Stimulated activated CD4-positive, alpha-beta T cell treated with anti-CD3 and anti-CD28 coated beads, Interleukin-1b, Interleukin-23, amount 100 ng/mL, for 24 hours (primary cell): Measurements from ENCODE around the gene PIGL.
"Not testable (repeated sequence)": the region's sequence is repeated elsewhere in the genome, so short reads cannot be mapped to it uniquely, and the experiment has no call there.

Experiments
- DNase-seq, 4 experiments: peaks; one replicate each; pipeline ENCODE4 v3.0.0-alpha.2; 2020; ENCODE audit warnings: low read depth in 4 of 4, low spot score in 1 of 4

PIGL gene

GRCh38 chr17:16304830-16305229, 87.8 kb downstream of the PIGL start:
- DNase-seq: no peak

GRCh38 chr17:16306211-16306610, 89.2 kb downstream of the PIGL start:
- DNase-seq: no peak

DNA sequence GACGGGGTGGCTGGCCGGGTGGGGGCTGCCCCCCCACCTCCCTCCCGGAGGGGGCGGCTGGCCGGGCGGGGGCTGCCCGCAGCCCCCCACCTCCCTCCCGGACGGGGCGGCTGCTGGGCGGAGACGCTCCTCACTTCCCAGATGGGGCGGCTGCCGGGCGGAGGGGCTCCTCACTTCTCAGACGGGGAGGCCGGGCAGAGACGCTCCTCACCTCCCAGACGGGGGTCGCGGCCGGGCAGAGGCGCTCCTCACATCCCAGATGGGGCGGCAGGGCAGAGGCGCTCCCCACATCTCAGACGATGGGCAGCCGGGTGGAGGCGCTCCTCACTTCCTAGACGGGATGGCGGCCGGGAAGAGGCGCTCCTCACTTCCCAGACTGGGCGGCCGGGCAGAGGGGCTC, 95.1 kb downstream of the PIGL start:
- not testable (repeated sequence) for DNase-seq

DNA sequence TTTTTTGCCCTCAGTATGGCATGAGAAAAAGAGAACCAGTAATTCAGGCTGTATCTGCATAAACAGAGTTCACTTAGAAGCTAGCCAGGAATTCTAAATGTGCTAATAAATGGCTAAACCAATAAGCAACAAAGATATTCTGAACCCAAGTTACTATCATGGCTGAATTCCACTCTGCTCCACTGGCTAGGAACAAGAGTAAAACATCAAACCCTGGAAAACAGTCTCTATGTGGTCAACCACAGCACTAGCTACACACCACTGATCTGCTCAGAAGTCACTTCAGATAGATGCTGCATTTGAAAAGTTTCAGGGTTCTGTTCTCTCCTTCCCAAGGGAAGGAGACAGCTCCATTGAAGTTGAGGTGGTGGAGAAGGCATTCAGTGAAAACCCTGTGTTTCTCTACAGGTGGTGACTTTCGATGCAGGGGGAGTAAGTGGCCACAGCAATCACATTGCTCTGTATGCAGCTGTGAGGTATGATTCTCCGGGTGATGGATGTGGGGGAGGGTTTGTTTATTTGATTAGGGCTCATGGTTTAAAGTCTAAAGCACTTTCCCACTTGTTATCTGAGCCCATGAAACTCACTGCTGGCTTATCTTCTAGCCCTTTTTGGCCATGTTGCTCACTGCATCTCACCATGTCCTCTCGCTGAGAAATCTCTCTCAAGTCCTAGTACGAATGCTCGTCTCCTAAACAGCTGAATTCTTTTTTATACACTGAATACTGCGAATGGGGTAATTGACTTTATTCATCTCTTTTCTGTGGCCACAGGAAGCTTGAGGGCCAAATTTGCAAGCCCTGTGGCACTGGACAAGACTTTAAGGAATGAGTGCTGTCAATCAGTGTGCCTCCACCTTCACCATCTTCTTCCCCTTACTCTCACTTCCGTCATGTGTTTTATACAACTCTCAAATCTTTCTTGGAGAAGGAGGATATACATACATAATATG, 96.4 kb downstream of the PIGL start:
- no peak for DNase-seq

DNA sequence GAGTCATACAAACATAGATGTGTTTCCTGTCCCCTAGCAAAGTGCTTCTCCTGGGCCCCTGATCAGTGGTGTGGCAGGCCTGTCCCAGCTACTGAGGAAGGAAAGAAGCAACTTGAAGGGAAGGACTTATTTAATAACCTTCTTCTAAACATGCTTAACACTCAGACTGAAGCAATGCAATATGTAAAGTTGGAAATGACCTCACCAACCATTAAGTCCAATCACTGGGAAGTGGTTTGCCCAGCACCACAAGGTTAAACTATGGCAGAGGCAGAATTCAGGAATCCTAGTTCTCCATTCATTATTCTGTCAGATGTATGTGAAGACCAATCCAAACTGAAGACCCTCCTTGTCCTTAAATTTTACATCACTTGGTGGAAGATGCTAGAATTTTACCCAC, 97.2 kb downstream of the PIGL start:
- DNase-seq: no peak

DNA sequence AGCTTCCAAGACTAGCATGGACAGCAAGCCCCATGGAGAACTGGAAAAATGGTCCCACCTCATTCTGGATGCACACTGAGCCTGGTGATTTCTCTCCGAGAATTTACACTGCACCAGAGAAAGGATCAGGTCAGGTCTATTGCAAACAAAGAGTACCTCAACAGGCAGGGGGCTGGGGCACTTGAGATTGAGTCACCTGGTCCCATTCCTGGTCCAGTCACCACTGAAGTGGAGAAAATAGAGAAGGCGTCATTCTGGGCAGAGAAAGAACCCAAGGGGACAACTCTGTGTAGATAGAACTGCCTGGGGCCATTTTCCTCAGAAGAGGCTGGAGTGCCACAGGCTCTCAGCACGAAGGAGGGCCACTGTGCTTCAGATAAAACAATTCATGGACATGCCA, 97.8 kb downstream of the PIGL start:
- no peak for DNase-seq

DNA sequence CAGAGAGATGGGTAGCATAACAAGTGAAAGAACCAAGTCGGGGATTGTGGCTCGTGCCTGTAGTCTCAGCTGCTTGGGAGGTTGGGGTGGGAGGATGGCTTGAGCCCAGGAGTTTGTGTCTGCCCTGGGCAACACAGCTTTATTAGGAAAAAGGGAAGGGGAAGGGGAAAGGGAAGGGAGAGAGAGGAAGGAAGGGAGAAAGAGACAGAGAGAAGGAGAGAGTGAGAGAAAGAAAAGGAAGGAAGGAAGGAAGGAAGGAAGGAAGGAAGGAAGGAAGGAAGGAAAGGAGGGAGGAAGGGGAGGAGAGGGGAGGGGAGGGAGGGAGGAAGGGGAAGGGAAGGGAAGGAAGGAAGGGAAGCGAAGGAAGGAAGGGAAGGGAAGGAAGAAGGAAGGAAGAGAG, 103.0 kb downstream of the PIGL start:
- no peak for DNase-seq

DNA sequence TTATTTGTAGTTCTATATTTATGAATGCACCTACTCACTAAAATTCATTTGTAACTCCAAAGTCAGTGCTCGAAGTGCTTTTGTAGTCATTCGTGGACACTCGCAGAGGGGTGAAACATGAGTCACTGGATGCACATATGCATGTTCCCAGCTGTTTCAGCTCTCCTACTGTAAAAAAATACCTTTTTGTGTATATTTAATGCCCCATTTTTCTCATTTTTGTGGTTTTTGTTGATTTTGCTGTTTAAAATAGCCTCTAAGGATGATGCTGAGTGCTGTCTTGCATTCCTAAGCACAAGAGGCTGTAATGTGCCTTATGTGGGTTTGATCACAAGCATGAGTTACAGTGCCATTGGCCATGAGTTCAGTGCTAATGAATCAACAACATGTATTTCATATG, 105.6 kb downstream of the PIGL start:
- DNase-seq: no peak

GRCh38 chr17:16325964-16326363, 109.0 kb downstream of the PIGL start:
- DNase-seq: no peak

GRCh38 chr17:16327018-16327417, 110.0 kb downstream of the PIGL start:
- DNase-seq: no peak

DNA sequence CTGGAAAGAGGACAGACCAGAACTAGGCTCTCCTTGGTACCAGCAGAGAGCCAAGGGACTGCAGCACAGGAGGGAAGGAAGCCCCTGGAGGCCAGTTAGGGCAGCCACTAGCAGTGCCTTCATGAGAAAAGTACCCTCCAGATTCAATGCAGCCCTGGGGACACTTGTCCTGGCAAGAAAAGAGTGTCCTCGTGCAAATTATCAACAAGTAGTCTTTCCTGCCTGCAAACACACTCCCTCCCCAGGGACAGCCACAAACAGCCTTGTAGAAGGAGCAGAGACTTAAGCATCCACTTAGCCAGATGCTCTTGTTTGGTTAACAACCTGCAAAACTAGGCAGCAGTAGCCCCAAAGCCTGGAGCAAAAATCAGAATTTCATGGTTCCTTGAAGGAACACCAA, 112.0 kb downstream of the PIGL start:
- no peak for DNase-seq

DNA sequence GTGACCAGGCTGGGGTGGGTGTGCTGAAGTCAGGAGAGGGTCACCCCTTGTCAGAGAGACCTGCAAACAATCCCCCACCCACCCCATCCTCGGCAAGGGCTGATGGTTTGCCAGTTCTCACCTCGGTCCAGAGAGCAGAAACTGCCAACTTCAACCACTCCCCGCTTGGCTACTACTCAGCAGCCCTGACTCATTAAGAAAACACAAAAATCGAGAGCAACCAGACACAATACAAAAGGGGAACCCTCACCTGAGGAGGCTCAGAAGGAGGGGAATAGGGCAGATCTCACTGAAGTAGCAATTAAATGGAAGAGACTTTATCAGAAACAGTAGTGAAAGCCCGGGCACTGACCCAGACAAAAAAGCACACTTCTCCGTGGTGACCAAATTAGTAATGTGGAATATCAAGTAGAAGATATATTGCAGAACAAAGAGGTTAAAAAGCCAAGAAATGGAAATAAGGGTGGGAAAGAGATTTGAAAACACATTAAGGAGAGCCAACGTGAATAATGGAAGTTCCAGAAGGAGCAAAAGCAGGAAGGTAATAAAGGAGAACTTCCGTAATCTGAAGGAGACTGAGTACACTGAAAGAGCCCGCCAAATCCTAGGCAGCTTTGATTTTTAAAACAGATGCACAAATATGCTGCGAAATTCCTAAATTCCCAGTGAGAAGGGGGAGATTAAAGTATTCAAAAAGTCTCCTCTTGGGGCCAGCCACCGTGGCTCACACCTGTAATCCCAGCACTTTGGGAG, 112.7 kb downstream of the PIGL start:
- no peak for DNase-seq

DNA sequence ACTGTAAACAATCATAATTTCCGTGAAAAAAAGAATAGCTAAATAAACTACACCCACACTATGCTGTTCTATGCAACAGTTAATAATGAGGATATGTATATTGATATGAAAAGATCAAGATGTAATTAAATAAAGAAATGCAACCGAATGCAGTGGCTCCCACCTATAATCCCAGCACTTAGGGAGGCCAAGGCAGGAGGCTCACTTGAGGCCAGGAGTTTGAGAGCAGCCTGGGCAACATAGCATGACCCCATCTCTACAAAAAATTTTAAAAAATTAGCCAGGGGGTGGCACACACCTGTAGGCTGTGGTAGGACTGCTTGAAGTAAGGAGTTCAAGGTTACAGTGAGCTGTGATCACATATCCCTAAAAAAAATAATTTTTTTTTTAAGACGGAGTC, 121.4 kb downstream of the PIGL start:
- DNase-seq: no peak

GRCh38 chr17:16339402-16339801, 122.4 kb downstream of the PIGL start:
- DNase-seq: no peak

- no peak for DNase-seq
Observed at GRCh38 chr17:16339959-16340358, 122.9 kb downstream of the PIGL start.

- no peak for DNase-seq
Observed at GRCh38 chr17:16342979-16343378, 126.0 kb downstream of the PIGL start.

- no peak for DNase-seq
Observed at GRCh38 chr17:16343569-16343968, 126.6 kb downstream of the PIGL start.

- no peak for DNase-seq
Observed at GRCh38 chr17:16345565-16345964, 128.6 kb downstream of the PIGL start.

DNA sequence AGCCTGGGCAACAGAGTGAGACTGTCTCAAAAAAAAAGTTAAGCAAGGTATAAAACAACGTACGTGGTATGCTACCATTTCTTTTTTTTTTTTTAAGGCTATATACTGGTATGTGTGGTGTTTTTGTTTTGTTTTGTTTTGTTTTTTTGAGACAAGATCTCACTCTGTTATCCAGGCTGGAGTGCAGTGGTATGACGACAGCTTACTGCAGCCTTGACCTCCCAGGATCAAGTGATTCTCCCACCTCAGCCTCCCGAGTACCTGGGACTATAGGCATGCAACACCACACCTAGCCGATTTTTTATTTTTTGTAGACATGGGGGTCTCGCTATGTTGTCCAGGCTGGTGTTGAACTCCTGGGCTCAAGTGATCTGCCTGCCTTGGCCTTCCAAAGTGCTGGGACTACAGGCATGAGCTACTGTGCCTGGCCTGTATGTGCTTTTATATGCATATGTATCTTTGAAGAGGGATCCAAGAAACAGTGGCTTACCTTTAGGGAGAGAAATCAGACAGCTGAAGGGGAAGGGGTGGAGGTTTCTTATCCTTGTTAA, 129.8 kb downstream of the PIGL start:
- DNase-seq: no peak

- DNase-seq: no peak
Observed at GRCh38 chr17:16348586-16348985, 131.6 kb downstream of the PIGL start.

DNA sequence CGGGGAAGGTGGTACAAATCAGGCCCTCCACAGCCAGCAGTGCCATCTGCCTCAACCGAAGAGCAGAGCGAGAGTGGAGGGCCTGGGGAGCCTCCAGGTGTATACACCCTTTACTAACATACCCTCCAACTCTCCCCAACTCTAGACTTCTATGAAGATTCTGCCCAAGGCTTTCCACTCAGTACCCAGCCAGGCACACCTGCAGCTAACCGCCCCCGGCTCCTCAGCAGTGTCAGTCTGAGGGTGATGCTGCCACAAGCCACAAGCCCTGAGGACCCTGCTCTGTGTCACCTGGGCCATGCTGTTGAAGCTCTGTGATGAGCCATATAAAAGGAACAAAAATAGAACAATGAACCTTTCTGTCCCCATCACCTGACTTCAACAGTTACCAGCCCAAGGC, 132.4 kb downstream of the PIGL start:
- no peak for DNase-seq

DNA sequence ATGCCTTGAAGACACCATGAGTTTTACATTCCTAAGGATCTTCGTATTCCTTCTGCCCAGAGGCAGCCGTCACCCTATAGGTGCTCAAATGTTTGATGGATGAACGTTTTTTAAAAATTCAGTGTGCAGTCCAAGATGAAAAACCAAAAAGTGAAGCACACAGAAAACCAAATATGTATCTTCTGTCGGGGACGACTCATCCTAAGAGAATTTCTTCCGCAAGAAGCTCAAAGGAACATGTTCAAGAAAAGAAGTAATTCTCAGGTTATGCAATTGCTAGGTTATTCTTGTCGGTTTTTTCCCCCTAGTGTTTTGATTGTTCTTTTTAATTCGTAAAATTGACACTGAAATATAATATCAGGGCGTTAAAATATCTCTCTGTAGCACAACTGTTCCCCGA, 134.8 kb downstream of the PIGL start:
- DNase-seq: no peak
